Esophagus muscularis mucosa (tissue), 4 donors: Measurements from ENCODE around the gene ASIP. TPM values are rescaled to one million over a fixed set of nuclear protein-coding genes. Genes with fewer than 3 reads are reported as not detected.
"Not testable (repeated sequence)": the region's sequence is repeated elsewhere in the genome, so short reads cannot be mapped to it uniquely, and the experiment has no call there.

Experiments
- DNase-seq: peaks from one replicate; pipeline ENCODE4 v3.0.0-alpha.2; 2017; ENCODE audit errors: extremely low spot score
- H3K27ac ChIP-seq, 4 donors: fragments of 200-600 bp; sonication (generic); replicated peaks in 1 of 4; 1 replicate in 3 of 4; 2 replicates in 1 of 4; pipeline ENCODE4 v1.5.1; 2016 to 2019; ENCODE audit warnings: mild to moderate bottlenecking in 1 of 4
- H3K27me3 ChIP-seq, 4 donors: fragments of 200-600 bp; sonication (generic); one replicate each; pipeline versions ENCODE4 v1.5.1 to v1.6.0; 2016 to 2019
- H3K36me3 ChIP-seq, 4 donors: fragments of 200-600 bp; sonication (generic); one replicate each; pipeline ENCODE4 v1.5.1; 2016 to 2019
- H3K4me1 ChIP-seq, 4 donors: fragments of 200-600 bp; sonication (generic); one replicate each; pipeline ENCODE4 v1.5.1; 2016 to 2019
- H3K4me3 ChIP-seq, 4 donors: fragments of 200-600 bp; sonication (generic); 1 replicate in 2 of 4; 2 replicates in 2 of 4; pipeline ENCODE4 v1.5.1; 2016 to 2019; ENCODE audit warnings: mild to moderate bottlenecking in 4 of 4, moderate library complexity in 1 of 4
- H3K9me3 ChIP-seq, 4 donors: fragments of 200-600 bp; sonication (generic); 1 replicate in 3 of 4; 2 replicates in 1 of 4; pipeline ENCODE4 v1.5.1; 2016 to 2019
- EP300 ChIP-seq: sonication (generic); formaldehyde crosslinking; IDR thresholded peaks from one replicate; pipeline ENCODE4 v1.6.1; 2017; ENCODE audit warnings: antibody characterized with exemption
- POLR2A ChIP-seq: fragments of 450-650 bp; IDR thresholded peaks from one replicate; pipeline ENCODE4 v1.6.1; 2017; ENCODE audit warnings: antibody characterized with exemption, moderate library complexity, mild to moderate bottlenecking, low read depth
- POLR2AphosphoS5 ChIP-seq, 2 donors: sonication (generic); formaldehyde crosslinking; IDR thresholded peaks; one replicate each; pipeline ENCODE4 v1.6.1; 2017; ENCODE audit warnings: antibody characterized with exemption in 2 of 2
- WGBS: methylation state at CpG from one replicate; pipeline ENCODE4 v1.1.5; 2018; 5-methylcytosine and 5-hydroxymethylcytosine counted together
- intact Hi-C: fragments of 100-400 bp; cut with DNase I; formaldehyde crosslinking; loops from one replicate; pipeline ENCODE4 v1.15.1; 2023
- total RNA-seq, 4 donors: library from RNA; depleted of rRNA; stranded (reverse); fragments of >200 nt; gene quantifications; one replicate each; pipeline versions ENCODE4 v1.1.0 to v1.2.1, GENCODE V29; 2016
- TF ChIP-seq, protein P1 (sequence below), 3 experiments: fragments of 200-600 bp in 2 of 3; fragments of 450-650 bp in 1 of 3; sonication (generic) in 2 of 3; IDR thresholded peaks; one replicate each; pipeline ENCODE4 v1.5.1; 2017 to 2019; ENCODE audit warnings: antibody characterized with exemption in 3 of 3, mild to moderate bottlenecking in 2 of 3, moderate library complexity in 1 of 3

The ASIP gene
- total RNA-seq, 4 donors from 2014 or later: not detected

- intact Hi-C loops: no loop called here
- Histone ChIP-seq H3K36me3 (no peaks in the 10 kb centered on the region), H3K27ac (no peak overlapping the region), H3K4me1 (no peaks in the 10 kb centered on the region), H3K4me3 (no peak overlapping the region), H3K9me3 (no peaks in the 10 kb centered on the region), H3K27me3 (no peaks in the 10 kb centered on the region)
- TF ChIP-seq EP300 (no peak), POLR2AphosphoS5 (IDR thresholded peaks at IDR 0.05) (no peak), POLR2A (no peak)
- TF ChIP-seq, protein P1, sequence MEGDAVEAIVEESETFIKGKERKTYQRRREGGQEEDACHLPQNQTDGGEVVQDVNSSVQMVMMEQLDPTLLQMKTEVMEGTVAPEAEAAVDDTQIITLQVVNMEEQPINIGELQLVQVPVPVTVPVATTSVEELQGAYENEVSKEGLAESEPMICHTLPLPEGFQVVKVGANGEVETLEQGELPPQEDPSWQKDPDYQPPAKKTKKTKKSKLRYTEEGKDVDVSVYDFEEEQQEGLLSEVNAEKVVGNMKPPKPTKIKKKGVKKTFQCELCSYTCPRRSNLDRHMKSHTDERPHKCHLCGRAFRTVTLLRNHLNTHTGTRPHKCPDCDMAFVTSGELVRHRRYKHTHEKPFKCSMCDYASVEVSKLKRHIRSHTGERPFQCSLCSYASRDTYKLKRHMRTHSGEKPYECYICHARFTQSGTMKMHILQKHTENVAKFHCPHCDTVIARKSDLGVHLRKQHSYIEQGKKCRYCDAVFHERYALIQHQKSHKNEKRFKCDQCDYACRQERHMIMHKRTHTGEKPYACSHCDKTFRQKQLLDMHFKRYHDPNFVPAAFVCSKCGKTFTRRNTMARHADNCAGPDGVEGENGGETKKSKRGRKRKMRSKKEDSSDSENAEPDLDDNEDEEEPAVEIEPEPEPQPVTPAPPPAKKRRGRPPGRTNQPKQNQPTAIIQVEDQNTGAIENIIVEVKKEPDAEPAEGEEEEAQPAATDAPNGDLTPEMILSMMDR (IDR thresholded peaks at IDR 0.05): no peak
- DNase-seq: no peak
- WGBS: 75% methylated on average over 6 of the region's 6 CpGs
Measured at GRCh38 chr20:34249291-34249690, 8.1 kb downstream of the ASIP start.

- Histone ChIP-seq H3K36me3 (no peaks in the 10 kb centered on the region), H3K4me1 (no peaks in the 10 kb centered on the region), H3K4me3 (no peak overlapping the region), H3K9me3 (no peaks in the 10 kb centered on the region), H3K27me3 (no peaks in the 10 kb centered on the region), H3K27ac (no peak overlapping the region)
- DNase-seq: no peak
- TF ChIP-seq POLR2AphosphoS5 (IDR thresholded peaks at IDR 0.05): no peak
- TF ChIP-seq POLR2A: no peak
- intact Hi-C loops: no loop called here
Measured at GRCh38 chr20:34250005-34250404, 8.8 kb downstream of the ASIP start.

DNA sequence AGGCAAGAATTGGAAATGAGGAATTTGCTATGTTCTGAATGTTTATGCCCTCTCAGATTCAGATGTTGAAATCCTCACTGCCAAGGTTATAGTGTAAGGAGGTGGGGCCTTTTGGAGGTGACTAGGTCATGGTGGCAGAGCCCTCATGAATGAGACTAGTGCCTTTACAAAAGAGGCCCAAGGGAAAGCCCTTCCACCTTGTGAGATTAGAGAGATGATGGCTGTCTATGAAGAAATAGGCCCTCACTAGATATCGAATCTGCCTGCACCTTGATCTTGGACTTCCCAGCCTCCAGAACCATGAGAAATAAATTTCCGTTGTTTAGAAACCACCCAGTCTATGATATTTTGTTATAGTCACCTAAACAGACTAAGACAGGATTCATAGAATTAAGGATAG is 10.4 kb downstream of the ASIP start:
- H3K4me3 ChIP-seq: no peak overlapping the region
- intact Hi-C loops: no loop called here
- TF ChIP-seq, protein P1 (IDR thresholded peaks at IDR 0.05): no peak
- TF ChIP-seq EP300 (no peak), POLR2A (no peak), POLR2AphosphoS5 (IDR thresholded peaks at IDR 0.05) (no peak)
- DNase-seq: no peak
- H3K36me3 ChIP-seq: no peaks in the 10 kb centered on the region
- no peak overlapping the region for H3K27ac ChIP-seq
- H3K4me1 ChIP-seq: no peaks in the 10 kb centered on the region
- H3K27me3 ChIP-seq: no peaks in the 10 kb centered on the region
- no peaks in the 10 kb centered on the region for H3K9me3 ChIP-seq
- WGBS: 100% methylated on average over 2 of the region's 2 CpGs

- H3K4me3 ChIP-seq, intact Hi-C loops, H3K4me1 ChIP-seq, H3K27ac ChIP-seq, H3K36me3 ChIP-seq, H3K9me3 ChIP-seq, H3K27me3 ChIP-seq, DNase-seq: not testable (repeated sequence)
- 62% methylated on average over 7 of the region's 7 CpGs for WGBS
Measured at GRCh38 chr20:34252431-34253086, 11.3 kb downstream of the ASIP start.

- 89% methylated on average over 1 of the region's 1 CpG for WGBS
- Histone ChIP-seq H3K27ac (no peak overlapping the region), H3K4me3 (no peak overlapping the region), H3K4me1 (no peaks in the 10 kb centered on the region), H3K27me3 (no peaks in the 10 kb centered on the region), H3K9me3 (no peaks in the 10 kb centered on the region), H3K36me3 (no peaks in the 10 kb centered on the region)
- TF ChIP-seq POLR2AphosphoS5 (IDR thresholded peaks at IDR 0.05) (no peak), EP300 (no peak), POLR2A (no peak)
- TF ChIP-seq, protein P1 (IDR thresholded peaks at IDR 0.05): no peak
- intact Hi-C loops: no loop called here
- DNase-seq: no peak
Measured at GRCh38 chr20:34254979-34255378, 13.8 kb downstream of the ASIP start.

DNA sequence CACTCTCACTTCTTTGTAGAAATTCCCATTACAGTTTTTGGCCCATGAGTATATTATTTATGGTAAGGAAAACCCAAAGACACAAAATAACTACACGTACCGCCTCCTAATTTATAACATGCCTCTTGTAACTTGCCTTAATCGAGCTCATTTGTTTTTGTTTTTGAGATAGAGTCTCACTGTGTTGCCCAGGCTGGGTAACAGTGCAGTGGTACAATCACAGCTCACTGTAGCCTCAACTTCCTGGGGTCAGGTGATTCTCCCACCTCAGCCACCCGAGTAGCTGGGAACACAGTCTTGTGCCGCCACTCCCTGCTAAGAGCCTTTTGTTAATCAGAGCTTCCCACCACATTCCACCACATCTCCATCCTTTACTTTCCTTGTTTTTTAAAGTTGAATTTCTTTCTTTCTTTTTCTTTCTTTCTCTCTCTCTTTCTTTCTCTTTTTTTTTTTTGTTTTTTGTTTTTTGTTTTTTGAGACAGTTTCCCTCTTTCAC is 15.5 kb downstream of the ASIP start:
- intact Hi-C loops: no loop called here
- no peaks in the 10 kb centered on the region for H3K36me3 ChIP-seq
- H3K27ac ChIP-seq: no peak overlapping the region
- H3K4me3 ChIP-seq: no peak overlapping the region
- 83% methylated on average over 5 of the region's 5 CpGs for WGBS
- TF ChIP-seq, protein P1 (IDR thresholded peaks at IDR 0.05): no peak
- no peak for TF ChIP-seq POLR2A
- TF ChIP-seq EP300: no peak
- TF ChIP-seq POLR2AphosphoS5 (IDR thresholded peaks at IDR 0.05): no peak
- DNase-seq: no peak
- no peaks in the 10 kb centered on the region for H3K4me1 ChIP-seq
- no peaks in the 10 kb centered on the region for H3K27me3 ChIP-seq
- H3K9me3 ChIP-seq: no peaks in the 10 kb centered on the region
